LoVo (cell line): Measurements from ENCODE around the gene GYPC.

ENCODE experiments used
- DNase-seq: peaks from one replicate; pipeline ENCODE4 v3.0.0-alpha.2; 2016; ENCODE audit warnings: low spot score

The GYPC gene

DNA sequence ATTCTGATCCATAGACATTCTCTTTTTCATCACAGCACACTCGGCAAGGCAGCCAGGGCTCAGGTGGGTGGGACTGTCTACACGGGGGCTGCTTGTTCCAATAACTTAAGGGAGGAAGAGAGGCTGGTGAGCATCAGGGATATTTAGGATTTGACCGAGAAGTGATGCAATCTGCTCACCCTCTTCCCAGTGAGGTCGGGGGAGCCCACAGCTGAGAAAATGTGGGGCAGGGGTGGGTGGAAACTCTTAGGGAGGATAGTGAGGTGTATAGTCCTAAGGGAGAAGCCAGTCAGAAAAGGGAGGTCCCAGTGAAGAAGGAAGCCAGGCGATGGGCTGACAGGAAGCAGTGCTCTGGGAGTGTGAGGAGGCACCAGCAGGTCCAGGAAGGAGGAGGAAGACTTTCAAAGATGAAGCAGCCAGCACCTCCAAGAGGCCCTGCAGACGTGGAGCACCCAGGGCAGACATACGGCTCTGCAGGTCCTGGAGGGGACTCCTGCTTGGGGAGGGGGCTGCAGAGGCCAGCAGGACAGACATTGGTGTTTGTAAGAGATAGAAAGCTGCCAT, 76.8 kb downstream of the GYPC start:
- DNase-seq = no peak

DNA sequence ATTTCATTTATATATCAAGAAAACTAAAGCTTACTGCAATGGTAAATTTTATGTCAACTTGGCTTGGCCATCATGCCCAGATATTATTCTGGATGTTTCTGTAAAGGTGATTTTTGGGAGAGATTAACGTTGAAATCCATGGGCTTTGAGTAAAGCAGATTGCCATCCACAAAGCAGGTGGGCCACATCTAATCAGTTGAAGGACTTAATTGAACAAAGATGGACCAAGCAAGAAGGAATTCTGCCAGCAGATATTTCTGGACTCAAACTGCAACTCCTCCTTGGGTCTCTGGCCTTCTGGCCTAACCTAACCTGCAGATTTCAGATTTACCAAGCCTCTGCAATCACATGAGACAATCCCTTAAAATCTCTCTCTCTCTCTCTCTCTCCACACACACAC, 77.8 kb downstream of the GYPC start:
- no peak for DNase-seq

DNA sequence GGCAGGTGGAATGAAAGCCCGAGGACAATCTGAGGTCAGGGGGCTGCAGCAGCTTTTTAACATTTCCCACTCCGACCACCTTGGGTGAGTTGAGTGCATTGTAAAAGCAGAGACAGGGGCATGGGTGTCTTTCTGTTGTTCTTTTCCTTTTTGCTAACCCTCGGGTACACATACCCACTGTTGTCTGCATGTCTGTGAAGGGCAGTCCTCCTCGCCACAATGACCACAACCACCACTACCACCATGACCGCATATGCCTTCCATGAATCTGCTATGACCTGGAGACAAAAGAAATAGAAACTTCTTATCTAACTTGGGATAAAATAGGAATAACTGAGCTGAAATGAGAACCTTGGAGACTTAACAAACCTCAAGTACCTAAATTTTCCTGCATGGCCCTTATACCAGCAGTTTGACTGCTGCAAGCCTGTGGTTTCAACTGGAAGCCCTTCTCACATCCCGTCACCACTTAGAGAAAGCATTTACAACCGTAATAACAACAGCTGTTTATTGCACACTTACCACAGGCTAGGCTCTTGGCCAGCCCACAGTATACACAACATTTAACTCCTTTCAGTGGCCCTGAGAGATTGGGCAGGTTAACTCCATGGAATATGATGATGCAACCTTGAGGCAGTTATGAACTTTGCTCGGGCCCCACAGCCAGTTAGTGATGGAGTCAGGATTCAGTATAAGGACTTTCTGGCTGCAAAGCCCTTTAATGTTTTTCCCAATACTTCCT, 80.3 kb downstream of the GYPC start:
- no peak for DNase-seq

DNA sequence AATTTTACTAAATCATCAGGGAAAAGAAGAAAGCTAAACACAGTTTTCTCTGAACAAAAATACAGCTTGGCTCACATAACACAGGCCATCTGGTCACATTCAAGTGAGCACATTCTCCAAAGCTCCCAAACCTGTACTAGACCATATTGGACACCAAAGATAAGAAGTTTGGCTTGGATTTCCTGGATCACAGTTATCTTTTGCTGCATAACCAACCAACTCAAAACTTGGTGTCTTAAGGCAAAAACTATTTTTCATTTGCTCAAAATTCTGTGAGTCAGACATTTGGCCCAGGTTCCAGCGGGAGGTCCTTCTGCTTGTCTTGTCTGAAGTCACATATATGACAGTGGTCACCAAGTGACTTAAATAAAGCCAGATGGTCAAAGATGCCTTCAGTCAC, 83.2 kb downstream of the GYPC start:
- DNase-seq = no peak

DNA sequence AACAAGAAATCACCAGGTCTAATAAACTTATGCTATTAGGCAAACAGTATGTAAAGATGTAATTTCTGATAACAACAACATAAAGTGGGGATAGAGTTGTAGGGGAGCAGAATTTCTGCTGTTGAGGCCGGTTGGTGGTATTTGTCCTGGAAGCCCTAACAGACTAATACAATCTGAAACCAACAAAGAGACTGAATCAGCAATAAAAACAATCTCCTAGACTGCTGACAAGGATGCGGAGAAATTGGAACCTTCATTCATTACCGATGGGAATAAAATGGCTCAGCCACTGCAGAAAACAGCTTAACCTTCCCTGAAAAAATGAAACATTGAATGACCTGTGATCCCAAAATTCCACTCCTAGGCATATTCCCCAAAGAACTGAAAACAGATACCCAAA, 88.7 kb downstream of the GYPC start:
- no peak for DNase-seq
